Kidney (tissue), 14 donors: Measurements from ENCODE around the gene PWWP2B. TPM values are rescaled to one million over a fixed set of nuclear protein-coding genes. Genes with fewer than 3 reads are reported as not detected.

Experiments used
- DNase-seq, 5 donors: peaks; one replicate each; pipeline ENCODE4 v3.0.0-alpha.2; 2013 to 2020
- FAIRE-seq: peaks from 2 replicates; lab custom pipeline; 2012; peaks lifted over from hg19 to GRCh38; lab: Jason Lieb, UNC
- H3K27ac ChIP-seq, 2 donors: one replicate each; pipeline ENCODE4 v1.7.0; 2013; ENCODE audit warnings: low read depth in 2 of 2, low read length in 2 of 2, inconsistent platforms in 1 of 2
- H3K27me3 ChIP-seq: one replicate; pipeline ENCODE4 v1.7.1; 2013; ENCODE audit warnings: low read length, inconsistent platforms; ENCODE audit not compliant: control insufficient read depth, insufficient read depth
- H3K36me3 ChIP-seq, 3 donors: one replicate each; pipeline versions ENCODE4 v1.7.0 to v1.7.1; 2013; ENCODE audit warnings: low read length in 3 of 3, control low read depth in 1 of 3, inconsistent platforms in 1 of 3; ENCODE audit not compliant: insufficient read depth in 3 of 3, control insufficient read depth in 2 of 3
- H3K4me1 ChIP-seq, 3 donors: one replicate each; pipeline versions ENCODE4 v1.7.0 to v1.7.1; 2013; ENCODE audit warnings: low read length in 3 of 3, inconsistent platforms in 1 of 3, low read depth in 1 of 3; ENCODE audit not compliant: control insufficient read depth in 2 of 3, insufficient read depth in 2 of 3
- H3K4me3 ChIP-seq, 3 donors: one replicate each; pipeline versions ENCODE4 v1.7.0 to v1.8.1; 2013; ENCODE audit warnings: low read length in 3 of 3, control low read depth in 1 of 3, inconsistent platforms in 1 of 3
- H3K9ac ChIP-seq, 3 donors: one replicate each; pipeline versions ENCODE4 v1.7.0 to v1.7.1; 2013; ENCODE audit warnings: low read length in 3 of 3, control low read depth in 1 of 3, inconsistent platforms in 1 of 3
- H3K9me3 ChIP-seq, 3 donors: one replicate each; pipeline versions ENCODE4 v1.7.0 to v1.7.1; 2013; ENCODE audit warnings: low read length in 3 of 3, control low read depth in 1 of 3, inconsistent platforms in 1 of 3; ENCODE audit not compliant: control insufficient read depth in 2 of 3, insufficient read depth in 1 of 3
- CTCF ChIP-seq: IDR thresholded peaks from 3 replicates; pipeline ENCODE4 v1.5.1; 2012; ENCODE audit warnings: mild to moderate bottlenecking, moderate library complexity, borderline replicate concordance; ENCODE audit not compliant: insufficient read depth; ENCODE audit errors: extremely low read depth
- intact Hi-C: fragments of 100-400 bp; cut with DNase I; formaldehyde crosslinking; loops from one replicate; pipeline ENCODE4 v1.11.1; 2022
- polyA plus RNA-seq: library from polyadenylated mRNA; stranded (reverse); fragments of 350-450 nt; fragmentation: Illumina TruSeq; extraction: RNeasy Lipid Tissue Mini Kit (QIAGEN cat#74804); gene quantifications from one replicate; pipeline ENCODE4 v1.2.3, GENCODE V29; 2014; ENCODE audit warnings: low read depth, low replicate concordance; ENCODE audit not compliant: insufficient read depth
- total RNA-seq: library from RNA; stranded (reverse); fragmentation: NEBNext Ultra II Directional; extraction: Animal tissue kit (Norgen Biotek cat#: 25700); gene quantifications from one replicate; pipeline ENCODE4 v1.2.1, GENCODE V29; 2021
- donor health status: control.
- donor health status: control.
- donor health status: control.
- donor health status: control.
- donor health status: control.
- donor health status: DM: yes; HTN: yes; CAD: no.
- donor health status: Normal renal cell carcinoma (clear cell type).

Gene PWWP2B
- total and polyA plus RNA-seq, 2 donors from 2014 or later, result 12.9 to 24.3 TPM

DNA sequence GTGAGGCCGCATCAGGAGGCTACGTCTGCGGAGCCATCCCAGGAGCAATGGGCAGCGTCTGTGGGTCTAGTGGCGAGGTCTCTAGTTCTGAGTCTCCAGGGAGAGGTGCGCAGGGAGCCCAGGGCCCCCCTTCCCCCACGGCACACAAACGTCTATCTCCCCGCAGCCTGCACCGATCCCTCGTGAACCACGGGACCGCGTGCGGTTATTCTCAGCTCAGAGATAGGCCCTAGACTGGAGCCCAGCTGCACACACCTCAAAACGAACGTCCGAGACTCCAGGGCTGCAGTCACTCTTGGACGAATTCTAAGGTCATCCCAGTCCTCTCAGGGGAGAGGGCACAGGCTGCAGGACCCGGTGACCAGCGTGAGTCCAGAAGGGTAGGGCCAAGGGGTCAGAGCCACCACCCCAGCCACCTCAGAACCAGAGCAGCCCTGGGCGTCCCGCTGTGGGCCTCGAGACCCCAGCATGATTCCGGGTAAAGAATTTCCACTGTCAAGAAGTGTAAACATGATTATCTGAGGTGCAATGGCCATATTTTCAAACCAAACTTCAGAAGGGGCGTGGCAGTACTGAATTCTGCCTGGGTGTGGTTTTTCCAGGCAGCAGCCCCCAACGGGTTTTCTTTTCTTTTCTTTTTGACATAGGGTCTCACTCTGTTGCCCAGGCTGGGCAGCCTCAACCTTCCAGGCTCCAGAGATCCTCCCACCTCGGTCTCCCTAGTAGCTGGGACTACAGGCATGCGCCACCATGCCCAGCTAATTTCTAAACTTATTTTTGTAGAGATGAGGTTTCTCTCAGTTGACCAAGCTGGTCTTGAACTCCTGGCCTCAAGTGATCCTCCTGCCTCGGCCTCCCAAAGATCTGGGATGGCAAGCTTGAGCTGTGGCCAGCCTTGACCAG lies 57.5 kb downstream of the PWWP2B start:
- H3K9me3 ChIP-seq, result no peaks in the 10 kb centered on the region
- H3K9ac ChIP-seq, result no peak overlapping the region
- FAIRE-seq, result no peak
- no peak overlapping the region for H3K27ac ChIP-seq
- peaks cover 0 to 17% (median 8%) of the 10 kb centered on the region in 3 donors for H3K4me1 ChIP-seq
- no peak for TF ChIP-seq CTCF
- no peak overlapping the region for H3K4me3 ChIP-seq
- peak in 1 of 5 donors; percentile 76 for DNase-seq
- intact Hi-C loops, result loop anchor here (5.0 kb wide), 1 partner anchor 72 kb away; no protein-coding TSS in a partner anchor
- H3K36me3 ChIP-seq, result no peaks in the 10 kb centered on the region
- no peaks in the 10 kb centered on the region for H3K27me3 ChIP-seq

DNA sequence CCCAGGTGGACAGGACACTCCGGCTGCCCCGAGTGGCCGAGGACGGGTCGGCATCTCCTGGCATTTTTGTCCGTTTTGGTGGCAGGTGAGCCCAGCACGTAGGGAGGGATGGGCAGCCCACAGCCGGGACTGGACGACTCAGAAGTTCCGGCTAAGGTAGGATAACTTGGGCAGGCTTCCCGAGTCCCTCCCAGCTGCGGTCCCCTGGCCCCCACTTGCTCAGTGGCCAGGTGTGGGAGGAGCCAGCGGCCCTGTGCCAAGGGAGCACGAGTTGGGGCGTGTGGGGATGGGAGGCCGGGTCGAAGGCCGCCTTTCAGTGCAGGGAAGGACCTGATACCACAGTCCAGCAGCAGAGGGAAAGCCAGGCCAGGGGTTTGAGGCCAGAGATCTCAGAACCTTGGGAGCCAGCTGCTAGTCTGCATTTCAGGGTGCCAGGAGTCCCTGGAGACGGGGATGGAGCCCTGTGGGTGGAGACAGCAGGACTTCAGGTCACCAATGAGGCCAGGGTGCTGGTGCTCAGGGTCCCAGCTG lies 58.5 kb downstream of the PWWP2B start:
- Histone ChIP-seq H3K9ac (no peak overlapping the region), H3K9me3 (no peaks in the 10 kb centered on the region), H3K36me3 (no peaks in the 10 kb centered on the region), H3K27me3 (no peaks in the 10 kb centered on the region), H3K4me1 (peaks cover 0 to 17% (median 8%) of the 10 kb centered on the region in 3 donors), H3K4me3 (no peak overlapping the region), H3K27ac (no peak overlapping the region)
- no peak for FAIRE-seq
- DNase-seq, result peak in 1 of 5 donors; percentile 71
- TF ChIP-seq CTCF, result no peak
- intact Hi-C loops, result loop anchor here (5.0 kb wide), 1 partner anchor 73 kb away; no protein-coding TSS in a partner anchor

- no peak overlapping the region for H3K4me3 ChIP-seq
- DNase-seq (peak in 1 of 5 donors; percentile 70), FAIRE-seq (no peak)
- H3K27ac ChIP-seq, result no peak overlapping the region
- no peaks in the 10 kb centered on the region for H3K36me3 ChIP-seq
- TF ChIP-seq CTCF, result no peak
- H3K4me1 ChIP-seq, result peaks cover 0 to 17% (median 8%) of the 10 kb centered on the region in 3 donors
- intact Hi-C loops, result loop anchor here (5.0 kb wide), 1 partner anchor 74 kb away; no protein-coding TSS in a partner anchor
- no peaks in the 10 kb centered on the region for H3K27me3 ChIP-seq
- no peak overlapping the region for H3K9ac ChIP-seq
- H3K9me3 ChIP-seq, result no peaks in the 10 kb centered on the region
Observed at GRCh38 chr10:132455986-132456847, 59.2 kb downstream of the PWWP2B start.
